Natural killer cell (primary cell): ENCODE results near the gene SHB. TPM values are rescaled to one million over a fixed set of nuclear protein-coding genes. Genes with fewer than 3 reads are reported as not detected.

Experiments
- ATAC-seq, 3 donors: fragments of 150-1000 bp in 2 of 3; fragments of 200-7000 bp in 1 of 3; cut with Tn5 transposase; 1 replicate in 1 of 3; 2 replicates in 2 of 3; pipeline ENCODE4 v1.10.0; 2021; ENCODE audit warnings: mild to moderate bottlenecking in 2 of 3, moderate library complexity in 2 of 3
- DNase-seq, 2 donors: peaks; one replicate each; pipeline versions ENCODE4 v3.0.0 to v3.0.0-alpha.2; 2013 to 2021; ENCODE audit warnings: mixed read lengths in 1 of 2
- H3K27ac ChIP-seq: one replicate; pipeline ENCODE4 v1.5.1; 2013; ENCODE audit warnings: mild to moderate bottlenecking, low read length
- H3K27me3 ChIP-seq: one replicate; pipeline ENCODE4 v1.6.1; 2013; ENCODE audit warnings: low read length; ENCODE audit not compliant: control insufficient read depth, insufficient read depth
- H3K36me3 ChIP-seq: one replicate; pipeline ENCODE4 v1.6.1; 2013; ENCODE audit warnings: low read length; ENCODE audit not compliant: control insufficient read depth, insufficient read depth
- H3K4me1 ChIP-seq: one replicate; pipeline ENCODE4 v1.6.1; 2013; ENCODE audit warnings: low read length; ENCODE audit not compliant: control insufficient read depth, insufficient read depth
- H3K4me3 ChIP-seq: one replicate; pipeline ENCODE4 v1.5.1; 2013; ENCODE audit warnings: low read length
- H3K9me3 ChIP-seq: one replicate; pipeline ENCODE4 v1.6.1; 2013; ENCODE audit warnings: low read length; ENCODE audit not compliant: control insufficient read depth, insufficient read depth
- H3K27ac Mint-ChIP-seq, 2 donors: one replicate each; pipeline ENCODE4 v1.8.0; 2022; ENCODE audit warnings: mild to moderate bottlenecking in 2 of 2, mixed read lengths in 2 of 2, moderate library complexity in 1 of 2
- H3K27me3 Mint-ChIP-seq, 2 donors: one replicate each; pipeline ENCODE4 v1.8.0; 2022; ENCODE audit warnings: low read depth in 2 of 2, mixed read lengths in 2 of 2
- H3K36me3 Mint-ChIP-seq: one replicate; pipeline ENCODE4 v1.8.0; 2022; ENCODE audit warnings: mixed read lengths
- H3K4me1 Mint-ChIP-seq, 2 donors: one replicate each; pipeline ENCODE4 v1.8.0; 2022; ENCODE audit warnings: mixed read lengths in 2 of 2
- H3K4me3 Mint-ChIP-seq: one replicate; pipeline ENCODE4 v1.8.0; 2022; ENCODE audit warnings: mild to moderate bottlenecking, moderate library complexity, mixed read lengths
- H3K9me3 Mint-ChIP-seq, 2 donors: one replicate each; pipeline ENCODE4 v1.8.0; 2022; ENCODE audit warnings: mixed read lengths in 2 of 2
- CTCF ChIP-seq: fragments of 200-600 bp; IDR thresholded peaks from one replicate; pipeline ENCODE4 v1.8.0; 2022; ENCODE audit warnings: antibody characterized with exemption
- WGBS: methylation state at CpG from one replicate; pipeline ENCODE4 v1.1.7; 2013; ENCODE audit warnings: missing lambda C conversion rate; ENCODE audit not compliant: insufficient coverage; 5-methylcytosine and 5-hydroxymethylcytosine counted together
- intact Hi-C: fragments of 100-400 bp; cut with micrococcal nuclease; formaldehyde crosslinking; loops from one replicate; pipeline ENCODE4 v1.14.2; 2022
- total RNA-seq, 4 donors: library from RNA; stranded (reverse); fragments of 120-200 nt in 1 of 4; gene quantifications; one replicate each; pipeline versions ENCODE4 v1.2.3 to v1.2.4, GENCODE V29; 2013 to 2022

SHB gene
- total RNA-seq, 3 donors from 2014 or later (not counting 1 experiment from before 2014, with no cell fraction given), result 2.7 to 7.1 (median 2.9) TPM

GRCh38 chr9:38108326-38108725 is 39.3 kb upstream of the SHB start:
- no peaks in the 10 kb centered on the region for H3K4me1 Mint-ChIP-seq
- no peak overlapping the region for H3K4me3 ChIP-seq
- H3K9me3 Mint-ChIP-seq, result no peaks in the 10 kb centered on the region
- H3K27me3 Mint-ChIP-seq, result peaks cover 15 to 18% of the 10 kb centered on the region in 2 donors
- H3K4me1 ChIP-seq, result no peaks in the 10 kb centered on the region
- no peaks in the 10 kb centered on the region for H3K36me3 Mint-ChIP-seq
- no peaks in the 10 kb centered on the region for H3K9me3 ChIP-seq
- H3K27me3 ChIP-seq, result peaks cover 3% of the 10 kb centered on the region
- DNase-seq, result no peak
- no peak overlapping the region for H3K27ac Mint-ChIP-seq
- intact Hi-C loops, result no loop called here
- H3K4me3 Mint-ChIP-seq, result no peak overlapping the region
- TF ChIP-seq CTCF, result no peak
- WGBS, result 96% methylated on average over 1 of the region's 1 CpG
- no peaks in the 10 kb centered on the region for H3K36me3 ChIP-seq
- no peak overlapping the region for H3K27ac ChIP-seq
- no peak for ATAC-seq

GRCh38 chr9:38107811-38108304 is 38.8 kb upstream of the SHB start:
- Histone ChIP-seq H3K27ac (no peak overlapping the region), H3K36me3 (no peaks in the 10 kb centered on the region), H3K4me1 (no peaks in the 10 kb centered on the region), H3K9me3 (no peaks in the 10 kb centered on the region), H3K4me3 (no peak overlapping the region), H3K27me3 (peaks cover 3% of the 10 kb centered on the region)
- 87% methylated on average over 8 of the region's 8 CpGs for WGBS
- intact Hi-C loops, result no loop called here
- TF ChIP-seq CTCF, result no peak
- Mint-ChIP-seq H3K4me1 (no peaks in the 10 kb centered on the region), H3K36me3 (no peaks in the 10 kb centered on the region), H3K9me3 (no peaks in the 10 kb centered on the region), H3K4me3 (no peak overlapping the region), H3K27me3 (peaks cover 15 to 18% of the 10 kb centered on the region in 2 donors), H3K27ac (no peak overlapping the region)
- ATAC-seq (no peak), DNase-seq (no peak)

GRCh38 chr9:38107405-38107804 is 38.4 kb upstream of the SHB start:
- peaks cover 3% of the 10 kb centered on the region for H3K27me3 ChIP-seq
- intact Hi-C loops, result no loop called here
- no peak overlapping the region for H3K4me3 ChIP-seq
- Mint-ChIP-seq H3K36me3 (no peaks in the 10 kb centered on the region), H3K4me3 (no peak overlapping the region), H3K27ac (no peak overlapping the region), H3K27me3 (peaks cover 10 to 14% of the 10 kb centered on the region in 2 donors), H3K9me3 (no peaks in the 10 kb centered on the region), H3K4me1 (no peaks in the 10 kb centered on the region)
- no peaks in the 10 kb centered on the region for H3K4me1 ChIP-seq
- DNase-seq, result no peak
- TF ChIP-seq CTCF, result no peak
- no peak for ATAC-seq
- no peaks in the 10 kb centered on the region for H3K9me3 ChIP-seq
- no peaks in the 10 kb centered on the region for H3K36me3 ChIP-seq
- WGBS, result 73% methylated on average over 3 of the region's 3 CpGs
- H3K27ac ChIP-seq, result no peak overlapping the region

GRCh38 chr9:38106488-38106887 is 37.5 kb upstream of the SHB start:
- H3K27ac ChIP-seq, result no peak overlapping the region
- H3K4me3 ChIP-seq, result no peak overlapping the region
- WGBS, result 90% methylated on average over 2 of the region's 3 CpGs
- peaks cover 7 to 19% of the 10 kb centered on the region in 2 donors for H3K27me3 Mint-ChIP-seq
- DNase-seq (no peak), ATAC-seq (no peak)
- TF ChIP-seq CTCF, result no peak
- intact Hi-C loops, result no loop called here
- H3K9me3 ChIP-seq, result no peaks in the 10 kb centered on the region
- H3K4me1 Mint-ChIP-seq, result no peaks in the 10 kb centered on the region
- H3K4me1 ChIP-seq, result no peaks in the 10 kb centered on the region
- no peaks in the 10 kb centered on the region for H3K36me3 Mint-ChIP-seq
- H3K9me3 Mint-ChIP-seq, result no peaks in the 10 kb centered on the region
- H3K36me3 ChIP-seq, result no peaks in the 10 kb centered on the region
- H3K27me3 ChIP-seq, result peaks cover 3% of the 10 kb centered on the region
- no peak overlapping the region for H3K4me3 Mint-ChIP-seq
- H3K27ac Mint-ChIP-seq, result no peak overlapping the region
